Kidney capillary endothelial cell (primary cell): Measurements from ENCODE around the gene ATXN7.

Experiments used
- DNase-seq: peaks from one replicate; pipeline ENCODE4 v3.0.0-alpha.2; 2018; ENCODE audit warnings: low spot score

Gene ATXN7, protein sequence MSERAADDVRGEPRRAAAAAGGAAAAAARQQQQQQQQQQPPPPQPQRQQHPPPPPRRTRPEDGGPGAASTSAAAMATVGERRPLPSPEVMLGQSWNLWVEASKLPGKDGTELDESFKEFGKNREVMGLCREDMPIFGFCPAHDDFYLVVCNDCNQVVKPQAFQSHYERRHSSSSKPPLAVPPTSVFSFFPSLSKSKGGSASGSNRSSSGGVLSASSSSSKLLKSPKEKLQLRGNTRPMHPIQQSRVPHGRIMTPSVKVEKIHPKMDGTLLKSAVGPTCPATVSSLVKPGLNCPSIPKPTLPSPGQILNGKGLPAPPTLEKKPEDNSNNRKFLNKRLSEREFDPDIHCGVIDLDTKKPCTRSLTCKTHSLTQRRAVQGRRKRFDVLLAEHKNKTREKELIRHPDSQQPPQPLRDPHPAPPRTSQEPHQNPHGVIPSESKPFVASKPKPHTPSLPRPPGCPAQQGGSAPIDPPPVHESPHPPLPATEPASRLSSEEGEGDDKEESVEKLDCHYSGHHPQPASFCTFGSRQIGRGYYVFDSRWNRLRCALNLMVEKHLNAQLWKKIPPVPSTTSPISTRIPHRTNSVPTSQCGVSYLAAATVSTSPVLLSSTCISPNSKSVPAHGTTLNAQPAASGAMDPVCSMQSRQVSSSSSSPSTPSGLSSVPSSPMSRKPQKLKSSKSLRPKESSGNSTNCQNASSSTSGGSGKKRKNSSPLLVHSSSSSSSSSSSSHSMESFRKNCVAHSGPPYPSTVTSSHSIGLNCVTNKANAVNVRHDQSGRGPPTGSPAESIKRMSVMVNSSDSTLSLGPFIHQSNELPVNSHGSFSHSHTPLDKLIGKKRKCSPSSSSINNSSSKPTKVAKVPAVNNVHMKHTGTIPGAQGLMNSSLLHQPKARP

DNA sequence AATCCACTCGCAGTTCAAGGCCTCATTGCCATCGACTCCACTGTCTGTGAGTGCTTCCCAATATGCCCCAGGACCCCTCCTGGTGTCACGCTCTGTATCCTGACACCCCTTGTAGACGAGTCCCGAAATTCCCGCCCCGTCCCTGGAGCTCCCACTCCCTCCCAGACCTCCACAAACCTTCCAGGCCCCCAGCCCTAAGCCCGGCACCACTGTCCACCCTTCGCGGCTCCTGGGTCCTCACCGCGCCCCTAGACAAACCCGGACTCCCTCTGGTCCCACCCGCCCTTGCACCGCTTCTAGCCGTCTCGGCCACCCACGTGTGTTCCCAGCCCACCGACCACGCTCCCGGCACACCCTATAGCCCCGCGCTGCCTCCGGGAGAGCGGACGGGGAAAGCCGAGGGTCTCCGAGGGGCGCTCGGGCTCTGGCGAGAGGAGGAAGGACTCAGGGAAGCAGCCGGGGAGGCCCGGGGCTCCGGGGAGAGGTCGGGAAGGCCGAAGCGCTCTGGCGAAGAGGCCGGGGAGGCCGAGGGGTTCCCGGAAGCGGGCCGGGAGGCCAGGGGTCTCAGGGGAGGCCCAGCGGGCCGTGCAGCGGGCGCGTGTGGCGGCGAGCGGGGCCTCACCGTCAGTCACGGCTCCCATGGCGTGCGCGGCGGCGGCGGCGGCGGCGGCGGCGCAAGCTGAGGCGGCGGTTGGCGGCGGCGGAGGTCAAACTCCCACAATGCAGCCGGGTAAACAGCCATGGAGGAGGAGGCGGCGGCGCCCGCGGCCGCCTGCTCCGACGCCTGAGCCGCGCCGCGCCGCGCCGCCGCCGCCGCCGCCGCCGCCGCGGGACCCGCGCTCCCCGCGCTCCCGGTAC lies at the start of gene ATXN7, which contains the start of gene THOC7:
TSS of gene ATXN7 (plus strand) at position 718 of the 858 bp plus-strand sequence. CDS start 48,732 bp downstream, outside the sequence.
TSS of gene THOC7 (minus strand) at position 656 of the 858 bp plus-strand sequence. CDS start at position 641, 15 bp downstream.
- DNase-seq, result peak; percentile 44

DNA sequence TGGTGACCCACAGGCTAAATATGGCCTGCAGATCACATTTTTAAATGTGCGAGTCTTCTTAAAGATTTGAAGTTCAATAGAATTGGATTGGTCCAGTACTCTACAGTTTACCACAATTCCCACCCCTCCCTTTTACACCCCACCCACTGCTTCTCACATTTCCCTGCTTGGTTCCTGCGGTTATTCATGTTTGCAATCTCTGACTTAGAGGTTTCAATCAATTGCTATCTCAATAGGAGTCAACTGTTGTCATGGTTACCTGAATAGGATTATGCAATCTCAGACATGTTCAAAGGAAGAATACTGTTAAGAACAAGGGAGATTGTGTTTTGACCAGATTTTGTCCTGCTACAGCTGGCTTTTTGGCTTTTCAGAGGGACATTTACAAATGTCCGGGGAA lies 49.4 kb upstream of the ATXN7 start:
- no peak for DNase-seq

DNA sequence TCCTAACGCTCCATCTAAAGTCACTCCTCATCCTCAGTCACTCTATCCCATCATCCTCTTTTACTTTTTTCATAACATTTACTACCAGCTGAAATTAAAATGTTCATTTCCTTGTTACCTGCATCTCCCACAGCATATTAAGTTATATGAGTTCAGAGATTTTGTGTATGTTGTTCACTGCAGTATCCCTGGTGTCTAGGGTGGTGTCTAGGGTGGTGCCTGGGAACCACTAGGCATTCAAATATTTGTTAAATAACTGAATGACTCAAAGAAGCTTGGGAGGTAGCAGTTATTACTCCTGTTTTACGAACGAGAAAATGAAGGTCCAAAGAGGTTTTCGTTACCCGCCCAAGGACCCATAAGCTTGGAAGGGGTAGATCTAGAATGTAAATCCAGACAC lies 46.4 kb upstream of the ATXN7 start:
- DNase-seq, result no peak

DNA sequence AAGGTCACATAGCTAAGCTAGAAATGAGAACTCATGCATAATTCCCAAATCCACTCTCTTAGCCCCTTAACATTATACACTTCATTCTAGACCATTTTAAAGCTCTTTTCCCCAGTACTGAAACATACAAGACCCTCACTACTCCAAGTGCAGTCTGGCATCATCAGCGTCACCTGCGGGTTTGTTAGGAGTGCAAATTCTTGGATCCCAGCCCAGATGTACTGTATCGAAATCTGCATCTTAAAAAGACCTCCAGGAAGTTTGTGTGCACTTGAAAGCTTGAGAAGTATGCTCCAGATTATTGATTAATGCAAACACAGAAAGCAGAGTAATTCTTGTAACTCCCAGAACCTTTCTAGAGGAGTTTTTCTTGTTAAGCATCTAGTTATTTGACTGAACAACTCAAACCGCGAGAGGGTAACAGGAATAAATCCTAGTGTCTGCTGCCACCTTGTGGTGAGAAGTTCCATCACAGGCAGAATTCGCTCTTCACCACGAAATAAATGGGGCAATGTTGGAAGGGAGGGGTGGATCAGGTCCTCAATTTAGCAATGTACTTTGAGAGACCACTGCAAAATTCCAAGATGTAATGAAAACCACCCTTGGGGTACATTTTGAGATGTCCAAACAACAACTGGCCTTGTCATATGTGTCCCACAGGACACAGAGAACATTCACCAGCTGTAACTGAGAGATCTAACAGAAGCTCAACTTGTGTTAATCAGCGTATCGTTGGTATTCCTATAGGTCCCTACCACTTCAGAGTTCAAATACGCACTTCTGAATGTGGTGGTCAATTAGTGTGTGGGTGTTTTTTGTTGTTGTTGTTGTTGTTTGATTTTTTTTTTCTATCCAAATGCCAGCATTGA lies 45.2 kb upstream of the ATXN7 start:
- peak; percentile 53 for DNase-seq

DNA sequence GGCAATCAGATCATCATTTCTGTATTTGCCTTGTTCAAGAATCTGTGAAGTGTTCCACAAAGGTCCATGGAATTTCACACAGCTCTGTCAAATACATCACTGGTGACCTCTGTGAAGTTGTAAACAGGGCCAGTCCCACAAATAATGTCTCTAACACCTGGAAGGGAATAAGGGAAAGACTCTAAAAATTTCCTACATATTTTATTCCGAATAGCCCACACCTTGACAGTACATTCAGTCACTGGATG lies 44.6 kb upstream of the ATXN7 start, which contains the start of gene C3orf49:
TSS of gene C3orf49 (plus strand) at position 149 of the 248 bp plus-strand sequence. CDS start 173 bp downstream, outside the sequence.
- no peak for DNase-seq

DNA sequence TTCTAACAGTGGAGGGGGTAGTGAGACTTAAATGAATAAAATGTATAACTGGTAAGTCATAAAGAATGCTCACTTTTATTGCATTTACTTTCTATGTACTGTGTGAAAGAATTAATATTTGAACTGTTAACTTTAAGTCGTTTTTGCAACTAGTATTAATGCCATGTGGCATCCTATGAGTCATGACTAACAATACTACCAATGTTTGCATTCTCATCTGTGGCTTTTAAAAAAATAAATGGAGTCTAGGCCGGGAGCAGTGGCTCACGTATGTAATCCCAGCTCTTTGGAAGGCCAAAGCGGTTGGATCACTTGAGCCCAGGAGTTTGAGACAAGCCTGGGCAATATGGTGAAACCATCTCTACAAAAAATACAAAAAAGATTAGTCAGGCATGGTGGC lies 39.4 kb upstream of the ATXN7 start:
- DNase-seq, result no peak

DNA sequence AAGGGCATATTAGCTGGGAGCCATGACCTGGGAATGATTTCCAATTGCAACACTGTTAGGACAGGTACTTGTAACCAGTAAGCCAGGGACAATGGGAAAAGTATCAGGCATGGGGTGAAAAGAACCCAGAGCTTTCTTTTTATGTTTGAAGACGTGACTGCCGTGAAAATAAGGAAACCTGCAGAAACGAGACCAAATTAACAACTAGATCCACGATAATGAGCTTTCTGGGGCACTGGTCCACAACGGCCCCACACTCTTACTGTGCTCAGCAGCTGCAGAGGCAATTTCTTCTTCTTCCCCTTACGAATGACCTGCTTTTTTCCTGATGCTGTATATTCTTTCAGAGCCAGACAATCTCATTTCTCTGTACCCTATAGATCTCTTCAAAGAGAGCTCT lies 33.1 kb upstream of the ATXN7 start:
- no peak for DNase-seq

DNA sequence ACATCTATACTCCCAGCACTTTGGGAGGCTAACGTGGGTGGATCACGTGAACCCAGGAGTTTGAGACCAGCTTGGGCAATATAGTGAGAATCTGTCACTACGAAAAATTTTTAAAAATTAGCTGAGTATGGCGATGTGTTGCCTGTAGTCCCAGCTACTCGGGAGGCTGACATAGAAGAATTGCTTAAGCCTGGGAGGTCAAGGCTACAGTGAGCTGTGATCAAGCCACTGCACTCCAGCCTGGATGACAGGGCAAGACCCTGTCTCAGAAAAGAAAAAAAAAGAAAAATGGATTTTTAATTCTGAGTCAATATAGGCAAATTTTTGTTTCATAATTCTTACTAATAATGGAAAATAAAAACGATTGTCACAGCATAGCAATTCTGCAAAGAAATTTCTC lies 31.3 kb upstream of the ATXN7 start:
- no peak for DNase-seq

DNA sequence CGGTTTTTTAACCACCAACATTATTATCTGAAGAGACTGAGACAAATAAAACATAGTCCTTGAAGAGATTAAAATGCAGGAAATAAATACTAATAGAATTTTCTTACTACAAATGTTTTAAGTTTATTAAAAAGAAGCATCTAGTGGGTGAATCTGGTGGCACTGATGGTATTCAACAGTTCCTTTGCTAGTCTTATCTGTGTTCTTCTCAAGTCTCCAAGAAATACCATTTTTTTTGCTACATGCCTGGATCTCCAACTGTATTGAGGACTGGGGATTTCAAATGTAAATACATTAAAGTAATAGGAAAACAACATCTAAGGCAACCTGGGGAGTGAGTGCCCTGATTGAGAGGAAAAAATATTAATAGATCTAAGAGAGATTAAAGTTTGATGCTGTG lies 22.0 kb upstream of the ATXN7 start:
- DNase-seq, result no peak

DNA sequence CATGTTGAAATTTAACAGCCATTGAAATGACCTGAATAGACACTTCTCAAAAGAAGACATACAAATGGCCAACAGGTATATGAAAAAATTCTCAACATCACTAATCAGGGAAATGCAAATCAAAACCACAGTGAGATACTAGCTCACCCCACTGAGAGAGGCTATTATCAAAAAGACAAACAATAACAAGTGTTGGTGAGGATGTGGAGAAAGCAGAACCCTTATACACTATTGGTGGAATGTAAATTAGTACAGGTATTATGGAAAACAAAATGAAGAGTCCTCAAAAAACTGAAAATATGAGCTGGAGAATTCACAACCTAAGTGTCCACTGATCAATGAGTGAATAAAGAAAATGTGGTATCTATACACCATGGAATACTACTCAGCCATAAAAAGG lies 21.5 kb upstream of the ATXN7 start:
- DNase-seq, result no peak

DNA sequence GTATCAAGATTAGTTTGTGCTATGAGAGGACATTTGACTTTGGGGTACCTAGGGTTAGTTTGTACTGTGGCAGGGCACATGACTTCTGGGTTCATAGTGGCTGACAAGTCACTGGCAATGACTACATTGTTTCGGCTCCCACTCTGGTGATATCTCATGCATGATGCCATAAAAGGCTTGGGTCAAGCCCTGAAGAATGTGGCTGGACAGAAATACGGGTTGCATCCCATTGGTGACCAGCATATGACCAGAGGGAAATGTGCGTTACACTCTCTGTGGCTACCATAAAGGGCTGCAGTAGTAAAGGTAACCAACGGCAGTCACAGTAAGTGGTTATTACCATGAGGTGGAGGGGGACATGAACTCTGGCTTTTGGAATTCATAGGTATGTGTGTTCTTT lies 18.5 kb upstream of the ATXN7 start:
- DNase-seq, result no peak

DNA sequence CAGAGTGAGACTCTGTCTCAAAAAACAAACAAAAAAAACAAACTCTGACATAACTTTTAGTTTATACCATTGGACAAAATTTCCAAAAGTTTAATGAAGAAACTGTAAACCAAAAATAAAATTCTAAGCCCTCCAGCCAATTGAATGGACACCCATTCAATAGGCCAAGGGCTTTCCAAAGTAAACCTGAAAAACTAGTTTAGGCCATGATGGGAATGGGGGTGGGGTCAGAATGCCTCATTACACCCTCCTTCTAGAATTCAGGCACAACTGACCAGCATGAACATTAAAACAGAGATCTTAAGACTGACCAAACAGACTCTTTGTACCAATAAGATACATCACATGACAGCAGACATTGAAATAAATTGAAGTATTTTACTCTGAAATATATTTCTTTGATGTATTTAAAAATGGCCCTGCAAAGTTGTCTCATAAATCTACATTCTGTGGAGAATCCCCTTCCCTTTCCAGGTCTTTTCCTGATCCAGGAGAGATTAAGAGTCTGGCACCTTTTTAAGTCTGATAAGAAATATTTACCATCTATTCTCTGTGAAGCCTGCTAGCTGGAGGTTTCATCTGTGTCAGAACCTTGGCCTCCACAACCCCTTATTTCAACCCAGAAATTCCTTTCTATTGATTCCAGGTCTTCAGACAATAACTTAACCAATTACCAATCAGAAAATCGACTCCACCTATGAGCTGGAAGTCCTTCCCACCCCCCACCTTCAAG lies 15.8 kb upstream of the ATXN7 start:
- no peak for DNase-seq

DNA sequence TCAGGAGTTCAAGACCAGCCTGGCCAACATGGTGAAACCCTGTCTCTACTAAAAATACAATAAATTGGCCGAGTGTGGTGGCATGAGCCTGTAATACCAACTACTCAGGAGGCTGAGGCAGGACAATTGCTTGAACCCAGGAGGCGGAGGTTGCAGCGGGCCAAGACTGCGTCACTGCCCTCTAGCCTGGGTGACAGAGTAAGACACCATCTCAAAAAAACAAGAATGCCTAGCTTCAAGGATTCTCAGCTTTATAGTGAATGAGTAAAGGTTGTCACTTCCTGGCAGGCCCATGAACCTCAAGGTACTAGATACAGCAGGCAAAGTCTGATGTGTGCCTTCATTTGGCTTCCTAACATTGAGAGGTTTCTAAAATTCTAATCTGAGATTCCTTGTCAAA lies 14.5 kb upstream of the ATXN7 start:
- DNase-seq, result no peak

DNA sequence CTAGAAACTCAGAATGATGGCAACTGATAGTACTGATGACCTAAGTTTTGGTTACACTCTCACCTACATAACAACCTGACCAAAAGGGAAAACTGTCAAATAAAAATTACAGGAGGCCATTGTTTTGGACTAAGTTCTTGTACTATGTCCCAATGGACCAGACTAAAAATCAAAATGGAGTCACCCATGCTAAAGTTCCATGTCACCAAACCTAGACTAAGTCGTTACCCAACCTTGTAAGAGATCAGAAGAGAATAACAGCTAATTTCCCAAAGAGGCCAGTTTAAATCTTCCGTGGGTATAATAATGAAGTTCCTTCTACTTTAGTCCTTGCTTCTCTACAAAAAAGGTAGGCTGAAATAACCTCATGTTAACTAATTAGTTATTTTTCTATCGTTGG lies 12.4 kb upstream of the ATXN7 start:
- no peak for DNase-seq

DNA sequence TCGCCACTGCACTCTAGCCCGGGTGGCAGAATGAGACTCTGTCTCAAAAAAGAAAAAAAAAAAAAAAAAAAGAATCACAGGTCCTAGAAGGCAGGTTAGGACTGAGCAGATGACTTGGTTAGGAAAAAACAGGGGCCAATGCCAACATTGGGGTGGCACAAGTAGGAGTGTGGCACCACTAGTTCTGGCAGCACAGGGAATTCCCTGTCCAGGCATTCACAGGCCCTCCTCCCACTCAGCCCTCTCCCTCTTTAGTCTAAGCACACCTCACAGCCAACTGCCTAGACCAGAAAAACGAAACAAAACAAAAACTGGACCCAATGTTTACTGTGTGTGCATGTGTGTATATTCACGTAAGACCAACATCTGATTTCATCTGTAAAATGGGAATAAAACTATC lies 10.6 kb upstream of the ATXN7 start:
- DNase-seq, result no peak

DNA sequence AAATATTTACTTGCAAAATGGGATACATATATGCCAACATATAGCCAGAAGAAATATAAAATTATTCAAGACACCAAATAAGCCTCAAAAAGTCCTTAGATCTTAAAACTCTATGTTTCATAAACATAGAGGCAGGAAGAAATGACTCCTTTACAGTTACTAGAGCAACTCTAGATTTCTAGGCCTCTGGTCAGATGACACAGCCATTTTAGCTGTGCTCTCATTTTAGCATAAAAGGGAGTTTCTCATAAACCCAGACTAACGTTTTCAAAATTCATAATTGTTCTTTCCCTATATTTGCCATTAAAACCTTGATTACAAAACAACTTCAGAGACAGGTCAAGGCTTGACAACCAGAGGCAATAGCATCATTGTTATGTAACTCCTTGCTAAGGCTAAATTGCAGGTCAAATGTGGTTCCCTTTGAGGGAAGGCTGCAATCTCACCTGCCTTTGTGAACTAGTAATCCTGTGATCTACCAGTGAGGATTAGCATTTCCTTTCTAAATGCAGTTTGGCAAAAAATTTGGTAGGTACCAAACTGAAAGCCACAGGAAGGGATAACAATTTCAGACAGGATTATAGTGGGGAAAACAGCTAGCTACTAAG lies 8.2 kb upstream of the ATXN7 start:
- DNase-seq, result no peak

DNA sequence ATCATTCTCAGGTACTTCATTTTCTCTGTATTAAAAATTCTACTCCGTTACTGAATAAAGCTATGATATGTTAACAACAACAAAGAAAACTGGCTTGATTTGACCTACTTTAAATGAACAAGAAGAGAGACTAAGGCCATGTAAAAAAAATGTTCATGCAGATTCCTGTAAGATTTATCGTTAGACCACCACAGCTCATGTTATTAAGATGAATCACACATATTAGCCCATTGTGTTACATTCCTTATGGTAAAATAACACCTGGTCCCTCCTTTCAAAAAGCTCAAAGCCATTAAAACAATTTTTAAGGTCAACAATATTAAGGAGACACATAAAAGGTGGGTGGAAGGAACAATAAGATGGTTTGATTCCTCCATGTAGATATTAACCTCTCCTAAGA lies 6.4 kb upstream of the ATXN7 start:
- no peak for DNase-seq

DNA sequence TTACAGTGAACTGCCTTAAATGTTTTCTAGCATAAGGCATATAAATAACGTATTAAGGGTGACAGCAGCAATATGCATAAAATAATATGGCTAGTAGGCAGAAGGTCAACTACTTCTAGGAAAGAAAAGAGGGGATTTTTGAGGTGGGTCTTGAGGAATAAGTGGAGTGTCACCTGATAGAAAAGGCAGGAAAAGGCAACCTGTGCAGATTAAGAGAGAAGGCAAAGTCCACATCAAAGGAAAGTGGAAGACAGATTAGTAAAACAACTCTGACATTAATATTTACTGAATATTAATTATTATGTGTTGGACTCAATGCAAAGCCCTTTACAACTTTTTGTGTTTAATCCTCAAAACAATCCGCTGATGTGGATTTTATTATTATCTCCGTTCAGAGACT lies 2.9 kb upstream of the ATXN7 start:
- no peak for DNase-seq

DNA sequence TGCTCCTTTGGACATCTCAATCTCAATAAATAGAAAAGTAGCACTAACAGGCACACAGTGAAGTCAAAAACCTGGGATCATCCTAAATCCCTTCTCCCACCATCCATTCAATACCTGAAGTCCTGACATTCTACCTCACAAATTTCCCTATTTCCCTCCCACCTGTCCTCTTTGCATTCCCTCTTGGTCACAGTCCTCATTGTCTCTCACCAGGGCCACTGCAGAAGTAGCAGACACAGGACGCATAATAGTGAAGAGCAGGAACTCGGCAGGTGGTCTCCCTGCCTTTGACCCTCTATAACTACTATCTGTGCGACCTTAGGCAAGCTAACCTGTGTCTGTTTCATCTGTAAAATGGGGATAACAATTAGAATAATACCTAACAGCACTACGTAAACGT lies 2.4 kb upstream of the ATXN7 start:
- DNase-seq, result no peak

DNA sequence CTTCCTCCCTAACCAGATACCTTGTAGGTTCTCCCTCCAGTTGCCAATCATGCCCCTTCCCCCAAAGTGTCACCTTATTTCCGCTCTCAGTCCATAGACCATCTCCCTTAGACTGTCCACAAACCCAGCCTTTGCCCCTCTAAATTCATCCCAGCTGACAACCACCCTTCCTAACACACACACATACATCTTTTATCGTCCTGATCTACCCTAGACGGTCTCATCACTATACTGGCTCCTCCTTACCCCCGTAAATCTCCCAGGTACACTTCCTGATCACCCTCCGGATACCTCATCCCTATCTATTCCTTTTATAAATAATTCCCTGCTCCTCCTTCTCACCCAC lies 890 bp upstream of the ATXN7 start:
- DNase-seq, result no peak
